Retinal pigment epithelial cell (primary cell): ENCODE results near the gene MRPL34.
A peak's percentile ranks its signal among the peaks of the same experiment; 100 is the strongest.

ENCODE experiments used
- DNase-seq: peaks from one replicate; pipeline ENCODE4 v3.0.0-alpha.2; 2010; ENCODE audit warnings: low read depth
- H3K4me3 ChIP-seq: 2 replicates; pipeline ENCODE4 v1.5.1; 2011; ENCODE audit warnings: mild to moderate bottlenecking, low read length, control low read depth, moderate library complexity
- CTCF ChIP-seq: conservative IDR thresholded peaks from 2 replicates; pipeline ENCODE4 v1.5.1; 2011; ENCODE audit warnings: low read depth, low read length, control low read depth, inconsistent platforms

Gene MRPL34

GRCh38 chr19:17340871-17341357 is 35.2 kb downstream of the MRPL34 start:
- TF ChIP-seq CTCF: no peak
- no peak for DNase-seq
- no peak overlapping the region for H3K4me3 ChIP-seq

- DNase-seq: no peak
- no peak for TF ChIP-seq CTCF
- no peak overlapping the region for H3K4me3 ChIP-seq
Measured at GRCh38 chr19:17341386-17341785, 35.7 kb downstream of the MRPL34 start.

GRCh38 chr19:17341845-17342244 is 36.2 kb downstream of the MRPL34 start:
- TF ChIP-seq CTCF: no peak
- H3K4me3 ChIP-seq: no peak overlapping the region
- DNase-seq: no peak

- peak; percentile 86 for TF ChIP-seq CTCF
- no peak for DNase-seq
- H3K4me3 ChIP-seq: no peak overlapping the region
Measured at GRCh38 chr19:17346109-17346671, 40.5 kb downstream of the MRPL34 start.

- TF ChIP-seq CTCF: no peak
- no peak for DNase-seq
- H3K4me3 ChIP-seq: no peak overlapping the region
Measured at GRCh38 chr19:17347361-17347760, 41.7 kb downstream of the MRPL34 start.

GRCh38 chr19:17347877-17348276 is 42.2 kb downstream of the MRPL34 start:
- TF ChIP-seq CTCF: no peak
- DNase-seq: no peak
- no peak overlapping the region for H3K4me3 ChIP-seq

GRCh38 chr19:17348700-17349099 is 43.0 kb downstream of the MRPL34 start:
- no peak for TF ChIP-seq CTCF
- no peak for DNase-seq
- peak overlapping the region; percentile 12 for H3K4me3 ChIP-seq
